ENCODE results near the gene DYNC2LI1.

DNA sequence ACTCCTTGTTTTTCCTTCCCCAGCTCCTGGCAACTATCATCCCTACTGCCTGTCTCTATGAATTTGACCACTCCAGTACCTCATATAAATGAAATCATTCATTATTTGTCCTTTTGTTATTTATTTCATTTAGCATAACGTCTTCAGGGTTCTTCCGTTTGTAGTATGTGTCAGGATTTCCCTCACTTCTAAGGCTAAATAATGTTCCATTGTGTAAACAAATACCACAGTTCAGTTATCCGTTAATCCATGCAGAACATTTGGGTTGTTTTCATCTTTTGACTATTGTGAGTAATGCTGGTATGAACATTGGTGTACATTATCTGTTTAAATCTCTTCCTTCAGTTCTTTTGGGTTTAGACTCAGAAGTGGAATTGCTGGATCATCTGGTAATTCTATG is 18.8 kb downstream of the DYNC2LI1 start:
- TF ChIP-seq, protein P1, sequence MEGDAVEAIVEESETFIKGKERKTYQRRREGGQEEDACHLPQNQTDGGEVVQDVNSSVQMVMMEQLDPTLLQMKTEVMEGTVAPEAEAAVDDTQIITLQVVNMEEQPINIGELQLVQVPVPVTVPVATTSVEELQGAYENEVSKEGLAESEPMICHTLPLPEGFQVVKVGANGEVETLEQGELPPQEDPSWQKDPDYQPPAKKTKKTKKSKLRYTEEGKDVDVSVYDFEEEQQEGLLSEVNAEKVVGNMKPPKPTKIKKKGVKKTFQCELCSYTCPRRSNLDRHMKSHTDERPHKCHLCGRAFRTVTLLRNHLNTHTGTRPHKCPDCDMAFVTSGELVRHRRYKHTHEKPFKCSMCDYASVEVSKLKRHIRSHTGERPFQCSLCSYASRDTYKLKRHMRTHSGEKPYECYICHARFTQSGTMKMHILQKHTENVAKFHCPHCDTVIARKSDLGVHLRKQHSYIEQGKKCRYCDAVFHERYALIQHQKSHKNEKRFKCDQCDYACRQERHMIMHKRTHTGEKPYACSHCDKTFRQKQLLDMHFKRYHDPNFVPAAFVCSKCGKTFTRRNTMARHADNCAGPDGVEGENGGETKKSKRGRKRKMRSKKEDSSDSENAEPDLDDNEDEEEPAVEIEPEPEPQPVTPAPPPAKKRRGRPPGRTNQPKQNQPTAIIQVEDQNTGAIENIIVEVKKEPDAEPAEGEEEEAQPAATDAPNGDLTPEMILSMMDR (IDR thresholded peaks at IDR 0.05; ENCODE audit: low read length) = no peak
- no peak for TF ChIP-seq EZH2 (IDR thresholded peaks at IDR 0.05; ENCODE audit: borderline replicate concordance, low read length)

Data from OCI-LY1 (cell line).